Activated naive CD4-positive, alpha-beta T cell treated with anti-CD3 and anti-CD28 coated beads, Interleukin-2, amount 50 U/mL, for 24 hours (primary cell): ENCODE data around the gene KANSL1.
"Not testable (repeated sequence)": the region's sequence is repeated elsewhere in the genome, so short reads cannot be mapped to it uniquely, and the experiment has no call there.

Experiments used
- H3K27ac Mint-ChIP-seq: one replicate; pipeline ENCODE4 v1.8.0; 2021; ENCODE audit warnings: mild to moderate bottlenecking, mixed read lengths
- H3K27me3 Mint-ChIP-seq: one replicate; pipeline ENCODE4 v1.8.0; 2021; ENCODE audit warnings: mixed read lengths
- H3K36me3 Mint-ChIP-seq: one replicate; pipeline ENCODE4 v1.8.0; 2021; ENCODE audit warnings: mixed read lengths
- H3K4me1 Mint-ChIP-seq: one replicate; pipeline ENCODE4 v1.8.0; 2021; ENCODE audit warnings: mixed read lengths
- H3K4me3 Mint-ChIP-seq: one replicate; pipeline ENCODE4 v1.8.0; 2021; ENCODE audit warnings: mild to moderate bottlenecking, mixed read lengths
- H3K9me3 Mint-ChIP-seq: one replicate; pipeline ENCODE4 v1.8.0; 2021; ENCODE audit warnings: mixed read lengths

Gene KANSL1

DNA sequence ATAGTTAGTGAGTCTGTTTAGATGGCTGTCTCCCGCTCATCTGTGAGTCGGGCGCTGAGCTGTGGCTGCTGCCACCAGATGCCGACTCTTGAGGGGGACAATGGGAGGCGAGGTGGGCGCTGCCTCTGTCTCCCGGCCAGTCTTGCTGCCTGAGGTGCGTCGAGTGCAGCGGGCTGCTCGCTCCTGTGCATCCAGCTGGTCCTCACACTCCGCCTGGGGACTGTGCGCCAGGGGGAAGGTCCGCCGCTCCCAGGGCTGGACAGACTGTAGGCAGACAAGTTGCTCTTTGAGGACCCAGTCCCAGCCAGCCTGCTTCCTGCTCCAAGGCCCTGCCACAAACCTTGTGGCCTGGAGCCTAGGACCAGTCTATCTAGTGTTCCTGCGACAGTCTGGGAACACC lies 161.8 kb downstream of the KANSL1 start:
- no peak overlapping the region for H3K4me3 Mint-ChIP-seq
- peaks cover 20% of the 10 kb centered on the region for H3K4me1 Mint-ChIP-seq
- no peak overlapping the region for H3K27ac Mint-ChIP-seq
- no peaks in the 10 kb centered on the region for H3K9me3 Mint-ChIP-seq
- H3K27me3 Mint-ChIP-seq: no peaks in the 10 kb centered on the region
- peaks cover 12% of the 10 kb centered on the region for H3K36me3 Mint-ChIP-seq

DNA sequence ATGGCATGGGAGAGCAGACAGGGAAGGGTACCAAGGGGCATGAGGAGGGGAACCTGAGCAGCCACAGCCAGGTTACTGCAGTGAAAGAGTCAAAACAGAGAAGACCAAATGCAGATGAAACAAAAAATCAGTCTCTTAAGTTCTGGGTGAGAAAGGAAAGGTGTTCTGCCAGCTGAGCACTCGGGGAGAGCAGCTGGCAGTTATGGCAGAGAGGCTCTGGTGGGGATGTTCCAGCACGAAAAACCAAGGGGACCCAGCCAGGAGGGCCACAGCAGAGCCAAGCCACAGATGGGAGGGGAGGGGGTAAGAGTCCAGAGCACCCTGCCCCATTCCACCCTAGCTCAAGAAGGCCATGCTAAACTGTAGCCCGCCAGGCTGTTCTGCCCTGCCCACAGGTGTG lies 162.5 kb downstream of the KANSL1 start:
- Mint-ChIP-seq H3K27me3 (no peaks in the 10 kb centered on the region), H3K27ac (peak overlapping the region; percentile 44), H3K9me3 (no peaks in the 10 kb centered on the region), H3K36me3 (peaks cover 12% of the 10 kb centered on the region), H3K4me3 (no peak overlapping the region), H3K4me1 (peaks cover 20% of the 10 kb centered on the region)

DNA sequence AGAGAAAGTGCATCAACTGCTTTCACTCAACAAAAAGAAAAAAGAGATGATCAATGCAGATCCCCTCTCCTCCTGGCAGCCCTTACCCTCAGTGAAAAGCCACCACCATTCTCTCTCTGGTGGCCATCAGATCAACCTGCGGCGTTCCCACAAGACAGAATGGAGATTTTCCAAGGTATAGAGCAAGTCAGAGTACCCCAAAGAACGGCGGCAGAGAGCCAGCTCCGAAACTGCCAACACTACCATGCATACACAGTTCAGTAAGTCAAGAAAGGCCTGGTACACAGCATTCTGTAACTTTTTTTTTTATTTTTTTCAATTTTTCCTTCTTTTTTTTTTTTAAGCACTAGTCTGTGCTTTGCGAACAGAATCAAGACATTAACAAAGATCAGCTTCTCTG lies 163.6 kb downstream of the KANSL1 start:
- peaks cover 9% of the 10 kb centered on the region for H3K36me3 Mint-ChIP-seq
- peaks cover 17% of the 10 kb centered on the region for H3K4me1 Mint-ChIP-seq
- no peaks in the 10 kb centered on the region for H3K27me3 Mint-ChIP-seq
- H3K9me3 Mint-ChIP-seq: no peaks in the 10 kb centered on the region
- H3K4me3 Mint-ChIP-seq: no peak overlapping the region
- no peak overlapping the region for H3K27ac Mint-ChIP-seq

DNA sequence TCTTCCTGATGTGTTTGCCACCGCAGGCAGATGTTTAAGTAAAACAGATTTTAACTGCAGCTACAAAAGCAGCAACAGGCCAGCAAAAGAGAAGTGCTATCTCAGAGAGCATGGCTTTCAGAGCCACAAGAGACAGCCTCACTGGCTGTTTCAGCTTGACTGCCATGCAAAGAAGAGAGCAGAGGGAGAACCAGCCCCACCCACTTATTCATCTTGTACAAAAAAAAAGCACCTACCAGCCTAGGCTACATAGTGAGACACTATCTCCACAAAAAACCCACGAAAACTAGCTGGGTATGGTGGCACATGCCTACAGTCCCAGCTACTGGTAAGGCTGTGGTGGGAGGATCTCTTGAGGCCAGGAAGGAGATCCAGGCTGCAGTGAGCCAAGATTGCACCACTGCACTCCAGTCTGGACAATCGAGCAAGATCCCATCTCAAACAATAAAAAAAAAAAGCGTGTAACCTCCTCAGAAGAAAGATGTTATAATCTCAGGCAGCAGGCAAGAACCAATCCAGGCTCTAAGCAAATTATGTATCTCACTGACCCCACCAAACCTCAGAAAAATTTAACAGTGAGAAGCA lies 164.2 kb downstream of the KANSL1 start:
- H3K27me3 Mint-ChIP-seq: no peaks in the 10 kb centered on the region
- no peak overlapping the region for H3K4me3 Mint-ChIP-seq
- no peaks in the 10 kb centered on the region for H3K9me3 Mint-ChIP-seq
- peak overlapping the region; percentile 87 for H3K27ac Mint-ChIP-seq
- peaks cover 17% of the 10 kb centered on the region for H3K4me1 Mint-ChIP-seq
- peaks cover 7% of the 10 kb centered on the region for H3K36me3 Mint-ChIP-seq

DNA sequence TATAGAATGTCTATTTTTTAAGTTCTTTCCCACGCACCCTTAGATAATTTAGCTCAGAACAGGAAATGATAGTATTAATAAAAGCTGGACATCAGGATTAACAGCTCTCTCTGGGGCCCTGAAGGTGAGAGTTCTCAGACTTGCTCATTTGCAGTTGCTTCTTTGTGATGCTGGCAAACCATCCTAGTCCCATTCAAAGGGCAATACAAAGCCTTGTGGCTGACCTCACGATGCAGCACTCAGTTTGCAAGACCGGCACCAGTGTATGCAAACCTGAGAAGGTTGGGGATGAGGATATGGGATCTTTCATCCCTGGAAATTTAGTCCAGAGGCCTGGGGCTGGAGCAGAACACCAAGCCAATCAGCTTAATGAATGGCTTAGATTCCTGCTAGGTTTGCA lies 164.9 kb downstream of the KANSL1 start:
- Mint-ChIP-seq H3K27ac (peak overlapping the region; percentile 87), H3K27me3 (no peaks in the 10 kb centered on the region), H3K4me1 (peaks cover 20% of the 10 kb centered on the region), H3K9me3 (no peaks in the 10 kb centered on the region), H3K36me3 (peaks cover 7% of the 10 kb centered on the region), H3K4me3 (no peak overlapping the region)

DNA sequence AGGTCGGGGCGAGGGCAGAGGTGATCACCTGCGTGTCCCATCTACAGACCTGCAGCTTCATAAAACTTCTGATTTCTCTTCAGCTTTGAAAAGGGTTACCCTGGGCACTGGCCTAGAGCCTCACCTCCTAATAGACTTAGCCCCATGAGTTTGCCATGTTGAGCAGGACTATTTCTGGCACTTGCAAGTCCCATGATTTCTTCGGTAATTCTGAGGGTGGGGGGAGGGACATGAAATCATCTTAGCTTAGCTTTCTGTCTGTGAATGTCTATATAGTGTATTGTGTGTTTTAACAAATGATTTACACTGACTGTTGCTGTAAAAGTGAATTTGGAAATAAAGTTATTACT lies 165.3 kb downstream of the KANSL1 start:
- H3K4me1 Mint-ChIP-seq: peaks cover 20% of the 10 kb centered on the region
- H3K27ac Mint-ChIP-seq: peak overlapping the region; percentile 70

DNA sequence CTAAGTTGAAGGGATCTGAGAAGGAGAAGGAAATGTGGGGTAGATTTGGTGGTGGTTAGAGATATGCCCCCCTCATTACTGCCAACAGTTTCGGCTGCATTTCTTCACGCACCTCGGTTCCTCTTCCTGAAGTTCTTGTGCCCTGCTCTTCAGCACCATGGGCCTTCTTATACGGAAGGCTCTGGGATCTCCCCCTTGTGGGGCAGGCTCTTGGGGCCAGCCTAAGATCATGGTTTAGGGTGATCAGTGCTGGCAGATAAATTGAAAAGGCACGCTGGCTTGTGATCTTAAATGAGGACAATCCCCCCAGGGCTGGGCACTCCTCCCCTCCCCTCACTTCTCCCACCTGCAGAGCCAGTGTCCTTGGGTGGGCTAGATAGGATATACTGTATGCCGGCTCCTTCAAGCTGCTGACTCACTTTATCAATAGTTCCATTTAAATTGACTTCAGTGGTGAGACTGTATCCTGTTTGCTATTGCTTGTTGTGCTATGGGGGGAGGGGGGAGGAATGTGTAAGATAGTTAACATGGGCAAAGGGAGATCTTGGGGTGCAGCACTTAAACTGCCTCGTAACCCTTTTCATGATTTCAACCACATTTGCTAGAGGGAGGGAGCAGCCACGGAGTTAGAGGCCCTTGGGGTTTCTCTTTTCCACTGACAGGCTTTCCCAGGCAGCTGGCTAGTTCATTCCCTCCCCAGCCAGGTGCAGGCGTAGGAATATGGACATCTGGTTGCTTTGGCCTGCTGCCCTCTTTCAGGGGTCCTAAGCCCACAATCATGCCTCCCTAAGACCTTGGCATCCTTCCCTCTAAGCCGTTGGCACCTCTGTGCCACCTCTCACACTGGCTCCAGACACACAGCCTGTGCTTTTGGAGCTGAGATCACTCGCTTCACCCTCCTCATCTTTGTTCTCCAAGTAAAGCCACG lies 165.9 kb downstream of the KANSL1 start:
- Mint-ChIP-seq H3K9me3 (no peaks in the 10 kb centered on the region), H3K27ac (peak overlapping the region; percentile 70), H3K36me3 (peaks cover 9% of the 10 kb centered on the region), H3K4me1 (peaks cover 20% of the 10 kb centered on the region), H3K27me3 (no peaks in the 10 kb centered on the region), H3K4me3 (no peak overlapping the region)

More for the DNA sequence above, 165.3 kb downstream of the KANSL1 start:
- Mint-ChIP-seq H3K27me3 (no peaks in the 10 kb centered on the region), H3K9me3 (no peaks in the 10 kb centered on the region), H3K4me3 (no peak overlapping the region), H3K36me3 (peaks cover 9% of the 10 kb centered on the region)

DNA sequence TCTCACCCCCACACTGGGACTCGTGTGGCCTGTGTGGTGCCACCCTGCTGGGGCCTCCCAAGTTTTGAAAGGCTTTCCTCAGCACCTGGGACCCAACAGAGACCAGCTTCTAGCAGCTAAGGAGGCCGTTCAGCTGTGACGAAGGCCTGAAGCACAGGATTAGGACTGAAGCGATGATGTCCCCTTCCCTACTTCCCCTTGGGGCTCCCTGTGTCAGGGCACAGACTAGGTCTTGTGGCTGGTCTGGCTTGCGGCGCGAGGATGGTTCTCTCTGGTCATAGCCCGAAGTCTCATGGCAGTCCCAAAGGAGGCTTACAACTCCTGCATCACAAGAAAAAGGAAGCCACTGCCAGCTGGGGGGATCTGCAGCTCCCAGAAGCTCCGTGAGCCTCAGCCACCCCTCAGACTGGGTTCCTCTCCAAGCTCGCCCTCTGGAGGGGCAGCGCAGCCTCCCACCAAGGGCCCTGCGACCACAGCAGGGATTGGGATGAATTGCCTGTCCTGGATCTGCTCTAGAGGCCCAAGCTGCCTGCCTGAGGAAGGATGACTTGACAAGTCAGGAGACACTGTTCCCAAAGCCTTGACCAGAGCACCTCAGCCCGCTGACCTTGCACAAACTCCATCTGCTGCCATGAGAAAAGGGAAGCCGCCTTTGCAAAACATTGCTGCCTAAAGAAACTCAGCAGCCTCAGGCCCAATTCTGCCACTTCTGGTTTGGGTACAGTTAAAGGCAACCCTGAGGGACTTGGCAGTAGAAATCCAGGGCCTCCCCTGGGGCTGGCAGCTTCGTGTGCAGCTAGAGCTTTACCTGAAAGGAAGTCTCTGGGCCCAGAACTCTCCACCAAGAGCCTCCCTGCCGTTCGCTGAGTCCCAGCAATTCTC lies 166.8 kb downstream of the KANSL1 start:
- Mint-ChIP-seq H3K36me3 (peaks cover 9% of the 10 kb centered on the region), H3K9me3 (no peaks in the 10 kb centered on the region), H3K4me1 (peaks cover 20% of the 10 kb centered on the region), H3K27ac (peak overlapping the region; percentile 43), H3K4me3 (no peak overlapping the region), H3K27me3 (no peaks in the 10 kb centered on the region)

DNA sequence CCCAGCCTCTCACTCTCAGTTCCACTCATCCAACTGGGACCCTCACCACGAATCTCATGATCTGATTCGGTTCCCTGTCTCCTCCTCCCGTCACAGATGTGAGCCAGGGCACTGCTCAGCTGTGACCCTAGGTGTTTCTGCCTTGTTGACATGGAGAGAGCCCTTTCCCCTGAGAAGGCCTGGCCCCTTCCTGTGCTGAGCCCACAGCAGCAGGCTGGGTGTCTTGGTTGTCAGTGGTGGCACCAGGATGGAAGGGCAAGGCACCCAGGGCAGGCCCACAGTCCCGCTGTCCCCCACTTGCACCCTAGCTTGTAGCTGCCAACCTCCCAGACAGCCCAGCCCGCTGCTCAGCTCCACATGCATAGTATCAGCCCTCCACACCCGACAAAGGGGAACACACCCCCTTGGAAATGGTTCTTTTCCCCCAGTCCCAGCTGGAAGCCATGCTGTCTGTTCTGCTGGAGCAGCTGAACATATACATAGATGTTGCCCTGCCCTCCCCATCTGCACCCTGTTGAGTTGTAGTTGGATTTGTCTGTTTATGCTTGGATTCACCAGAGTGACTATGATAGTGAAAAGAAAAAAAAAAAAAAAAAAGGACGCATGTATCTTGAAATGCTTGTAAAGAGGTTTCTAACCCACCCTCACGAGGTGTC lies 167.6 kb downstream of the KANSL1 start:
- Mint-ChIP-seq H3K4me1 (peaks cover 25% of the 10 kb centered on the region), H3K4me3 (no peak overlapping the region), H3K27ac (peak overlapping the region; percentile 43), H3K36me3 (peaks cover 8% of the 10 kb centered on the region), H3K9me3 (no peaks in the 10 kb centered on the region), H3K27me3 (no peaks in the 10 kb centered on the region)

DNA sequence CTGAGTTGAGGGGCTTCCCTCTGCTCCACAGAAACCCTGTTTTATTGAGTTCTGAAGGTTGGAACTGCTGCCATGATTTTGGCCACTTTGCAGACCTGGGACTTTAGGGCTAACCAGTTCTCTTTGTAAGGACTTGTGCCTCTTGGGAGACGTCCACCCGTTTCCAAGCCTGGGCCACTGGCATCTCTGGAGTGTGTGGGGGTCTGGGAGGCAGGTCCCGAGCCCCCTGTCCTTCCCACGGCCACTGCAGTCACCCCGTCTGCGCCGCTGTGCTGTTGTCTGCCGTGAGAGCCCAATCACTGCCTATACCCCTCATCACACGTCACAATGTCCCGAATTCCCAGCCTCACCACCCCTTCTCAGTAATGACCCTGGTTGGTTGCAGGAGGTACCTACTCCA lies 168.2 kb downstream of the KANSL1 start:
- H3K4me1 Mint-ChIP-seq: peaks cover 26% of the 10 kb centered on the region
- no peaks in the 10 kb centered on the region for H3K27me3 Mint-ChIP-seq
- peak overlapping the region; percentile 35 for H3K27ac Mint-ChIP-seq
- no peaks in the 10 kb centered on the region for H3K9me3 Mint-ChIP-seq
- H3K4me3 Mint-ChIP-seq: no peak overlapping the region
- peaks cover 5% of the 10 kb centered on the region for H3K36me3 Mint-ChIP-seq

DNA sequence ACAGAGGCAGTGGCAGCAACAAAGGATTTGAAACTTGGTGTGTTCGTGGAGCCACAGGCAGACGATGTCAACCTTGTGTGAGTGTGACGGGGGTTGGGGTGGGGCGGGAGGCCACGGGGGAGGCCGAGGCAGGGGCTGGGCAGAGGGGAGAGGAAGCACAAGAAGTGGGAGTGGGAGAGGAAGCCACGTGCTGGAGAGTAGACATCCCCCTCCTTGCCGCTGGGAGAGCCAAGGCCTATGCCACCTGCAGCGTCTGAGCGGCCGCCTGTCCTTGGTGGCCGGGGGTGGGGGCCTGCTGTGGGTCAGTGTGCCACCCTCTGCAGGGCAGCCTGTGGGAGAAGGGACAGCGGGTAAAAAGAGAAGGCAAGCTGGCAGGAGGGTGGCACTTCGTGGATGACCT lies 168.6 kb downstream of the KANSL1 start:
- no peaks in the 10 kb centered on the region for H3K27me3 Mint-ChIP-seq
- peaks cover 5% of the 10 kb centered on the region for H3K36me3 Mint-ChIP-seq
- no peaks in the 10 kb centered on the region for H3K9me3 Mint-ChIP-seq
- H3K4me1 Mint-ChIP-seq: peaks cover 25% of the 10 kb centered on the region
- no peak overlapping the region for H3K4me3 Mint-ChIP-seq
- H3K27ac Mint-ChIP-seq: peak overlapping the region; percentile 30

DNA sequence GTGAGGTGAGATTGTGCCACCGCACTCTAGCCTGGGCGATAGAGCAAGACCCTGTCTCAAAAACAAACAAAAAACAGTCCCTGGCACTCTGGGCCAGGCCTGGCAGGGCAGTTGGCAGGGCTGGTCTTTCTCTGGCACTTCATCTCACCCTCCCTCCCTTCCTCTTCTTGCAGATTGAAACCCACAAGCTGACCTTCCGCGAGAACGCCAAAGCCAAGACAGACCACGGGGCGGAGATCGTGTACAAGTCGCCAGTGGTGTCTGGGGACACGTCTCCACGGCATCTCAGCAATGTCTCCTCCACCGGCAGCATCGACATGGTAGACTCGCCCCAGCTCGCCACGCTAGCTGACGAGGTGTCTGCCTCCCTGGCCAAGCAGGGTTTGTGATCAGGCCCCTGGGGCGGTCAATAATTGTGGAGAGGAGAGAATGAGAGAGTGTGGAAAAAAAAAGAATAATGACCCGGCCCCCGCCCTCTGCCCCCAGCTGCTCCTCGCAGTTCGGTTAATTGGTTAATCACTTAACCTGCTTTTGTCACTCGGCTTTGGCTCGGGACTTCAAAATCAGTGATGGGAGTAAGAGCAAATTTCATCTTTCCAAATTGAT lies 169.3 kb downstream of the KANSL1 start:
- Mint-ChIP-seq H3K9me3 (no peaks in the 10 kb centered on the region), H3K4me3 (no peak overlapping the region), H3K4me1 (peaks cover 23% of the 10 kb centered on the region), H3K27me3 (no peaks in the 10 kb centered on the region), H3K27ac (peak overlapping the region; percentile 35), H3K36me3 (peaks cover 3% of the 10 kb centered on the region)

DNA sequence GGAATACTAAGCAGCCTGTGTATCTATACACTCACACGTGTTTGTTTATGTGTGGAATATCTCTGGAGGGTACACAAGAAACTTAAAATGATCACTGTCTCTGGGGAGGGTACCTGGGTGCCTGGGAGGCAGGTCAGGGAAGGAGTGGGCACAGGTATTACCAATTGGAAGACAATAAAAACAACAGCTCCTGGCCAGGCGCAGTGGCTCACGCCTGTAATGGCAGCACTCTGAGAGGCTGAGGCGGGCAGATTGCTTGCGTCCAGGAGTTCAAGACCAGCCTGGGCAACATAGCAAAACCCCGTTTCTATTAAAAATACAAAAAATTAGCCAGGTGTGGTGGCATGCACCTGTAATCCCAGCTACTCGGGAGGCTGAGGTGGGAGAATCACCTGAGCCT lies 169.9 kb downstream of the KANSL1 start:
- H3K4me1 Mint-ChIP-seq: peaks cover 26% of the 10 kb centered on the region
- not testable (repeated sequence) for H3K27me3 Mint-ChIP-seq, H3K36me3 Mint-ChIP-seq, H3K27ac Mint-ChIP-seq, H3K9me3 Mint-ChIP-seq, H3K4me3 Mint-ChIP-seq

DNA sequence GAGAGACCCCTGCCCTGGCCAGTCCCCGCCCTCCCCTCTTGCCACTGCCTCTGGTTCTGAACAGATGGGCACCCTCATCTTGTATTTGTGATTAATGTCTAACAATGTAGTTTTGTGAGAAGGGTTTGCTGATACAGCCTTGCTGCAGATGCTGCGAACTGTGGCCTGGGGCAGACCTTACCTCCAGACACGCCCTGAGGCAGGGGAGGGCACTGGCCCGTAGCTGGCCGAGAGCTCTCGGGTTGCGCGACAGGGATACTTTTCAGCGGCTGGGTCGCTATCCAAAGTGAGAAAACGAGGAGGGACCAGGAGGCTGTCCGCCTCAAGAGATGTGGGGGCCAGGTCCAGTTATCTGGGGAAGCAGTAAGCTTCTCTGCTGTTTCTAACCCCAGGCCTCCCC lies 172.2 kb downstream of the KANSL1 start:
- H3K36me3 Mint-ChIP-seq: peaks cover 3% of the 10 kb centered on the region
- H3K27ac Mint-ChIP-seq: no peak overlapping the region
- H3K27me3 Mint-ChIP-seq: no peaks in the 10 kb centered on the region
- no peaks in the 10 kb centered on the region for H3K9me3 Mint-ChIP-seq
- peaks cover 30% of the 10 kb centered on the region for H3K4me1 Mint-ChIP-seq
- no peak overlapping the region for H3K4me3 Mint-ChIP-seq
